Measurements from ENCODE around the gene PDE8B. TPM values are rescaled to one million over a fixed set of nuclear protein-coding genes. Genes with fewer than 3 reads are reported as not detected.

Gene PDE8B
- total RNA-seq, 1 donor from 2014 or later, result 0.18 TPM

- Mint-ChIP-seq H3K9me3 (ENCODE audit: unreplicated experiment) (no peaks in the 10 kb centered on the region), H3K36me3 (ENCODE audit: low read depth, unreplicated experiment) (no peaks in the 10 kb centered on the region), H3K27me3 (ENCODE audit: low read depth, unreplicated experiment) (peaks cover 27% of the 10 kb centered on the region), H3K4me1 (ENCODE audit: low read depth, unreplicated experiment) (no peaks in the 10 kb centered on the region), H3K27ac (ENCODE audit: unreplicated experiment) (no peak overlapping the region), H3K4me3 (ENCODE audit: unreplicated experiment) (no peak overlapping the region)
- no peak overlapping the region for H3K9ac ChIP-seq (ENCODE audit: low read length)
- TF ChIP-seq CTCF (IDR thresholded peaks at IDR 0.05; ENCODE audit: insufficient read depth, low read depth, low read length) (no peak), EZH2 (IDR thresholded peaks at IDR 0.05; ENCODE audit: insufficient read depth, low read length) (no peak)
- H3K27ac ChIP-seq (ENCODE audit: low read depth, low read length), result no peak overlapping the region
- no peak overlapping the region for H3K4me3 ChIP-seq (ENCODE audit: insufficient read depth, low read depth, low read length)
- H3K36me3 ChIP-seq (ENCODE audit: insufficient read depth, low read length), result no peaks in the 10 kb centered on the region
- no peak for FAIRE-seq
- H3K27me3 ChIP-seq (ENCODE audit: insufficient read depth, low read length), result peaks cover 14% of the 10 kb centered on the region
- H3K9me3 ChIP-seq (ENCODE audit: insufficient read depth, low read depth, low read length), result no peaks in the 10 kb centered on the region
- no peaks in the 10 kb centered on the region for H4K20me1 ChIP-seq (ENCODE audit: insufficient read depth, low read length)
- DNase-seq (ENCODE audit: low read depth), result no peak
- H3K4me2 ChIP-seq (ENCODE audit: low read length), result no peak overlapping the region
- H3K4me1 ChIP-seq (ENCODE audit: insufficient read depth, low read length), result no peaks in the 10 kb centered on the region
- no peak overlapping the region for H2AFZ ChIP-seq (ENCODE audit: low read depth, low read length)
- H3K79me2 ChIP-seq (ENCODE audit: insufficient read depth, low read length), result no peaks in the 10 kb centered on the region
Observed at GRCh38 chr5:77347435-77348098, 137.1 kb downstream of the PDE8B start.

- Mint-ChIP-seq H3K9me3 (ENCODE audit: unreplicated experiment) (peaks cover 3% of the 10 kb centered on the region), H3K27me3 (ENCODE audit: low read depth, unreplicated experiment) (peaks cover 28% of the 10 kb centered on the region), H3K27ac (ENCODE audit: unreplicated experiment) (no peak overlapping the region), H3K4me3 (ENCODE audit: unreplicated experiment) (no peak overlapping the region), H3K36me3 (ENCODE audit: low read depth, unreplicated experiment) (no peaks in the 10 kb centered on the region), H3K4me1 (ENCODE audit: low read depth, unreplicated experiment) (peaks cover 3% of the 10 kb centered on the region)
- H2AFZ ChIP-seq (ENCODE audit: low read depth, low read length), result no peak overlapping the region
- no peak overlapping the region for H3K4me2 ChIP-seq (ENCODE audit: low read length)
- H3K9ac ChIP-seq (ENCODE audit: low read length), result no peak overlapping the region
- H3K27ac ChIP-seq (ENCODE audit: low read depth, low read length), result no peak overlapping the region
- TF ChIP-seq EZH2 (IDR thresholded peaks at IDR 0.05; ENCODE audit: insufficient read depth, low read length) (no peak), CTCF (IDR thresholded peaks at IDR 0.05; ENCODE audit: insufficient read depth, low read depth, low read length) (no peak)
- no peaks in the 10 kb centered on the region for H3K79me2 ChIP-seq (ENCODE audit: insufficient read depth, low read length)
- no peaks in the 10 kb centered on the region for H3K4me1 ChIP-seq (ENCODE audit: insufficient read depth, low read length)
- DNase-seq (ENCODE audit: low read depth) (no peak), FAIRE-seq (no peak)
- H3K36me3 ChIP-seq (ENCODE audit: insufficient read depth, low read length), result no peaks in the 10 kb centered on the region
- no peak overlapping the region for H3K4me3 ChIP-seq (ENCODE audit: insufficient read depth, low read depth, low read length)
- no peaks in the 10 kb centered on the region for H3K9me3 ChIP-seq (ENCODE audit: insufficient read depth, low read depth, low read length)
- no peaks in the 10 kb centered on the region for H4K20me1 ChIP-seq (ENCODE audit: insufficient read depth, low read length)
- H3K27me3 ChIP-seq (ENCODE audit: insufficient read depth, low read length), result peaks cover 8% of the 10 kb centered on the region
Observed at GRCh38 chr5:77353251-77353650, 142.8 kb downstream of the PDE8B start.

GRCh38 chr5:77354454-77354853 lies 144.0 kb downstream of the PDE8B start:
- FAIRE-seq, result no peak
- DNase-seq (ENCODE audit: low read depth), result no peak
- Histone ChIP-seq H3K4me1 (ENCODE audit: insufficient read depth, low read length) (no peaks in the 10 kb centered on the region), H3K4me2 (ENCODE audit: low read length) (no peak overlapping the region), H3K4me3 (ENCODE audit: insufficient read depth, low read depth, low read length) (no peak overlapping the region), H2AFZ (ENCODE audit: low read depth, low read length) (no peak overlapping the region), H3K79me2 (ENCODE audit: insufficient read depth, low read length) (no peaks in the 10 kb centered on the region), H3K27me3 (ENCODE audit: insufficient read depth, low read length) (peaks cover 3% of the 10 kb centered on the region), H3K9ac (ENCODE audit: low read length) (no peak overlapping the region), H3K27ac (ENCODE audit: low read depth, low read length) (no peak overlapping the region), H3K36me3 (ENCODE audit: insufficient read depth, low read length) (no peaks in the 10 kb centered on the region), H3K9me3 (ENCODE audit: insufficient read depth, low read depth, low read length) (no peaks in the 10 kb centered on the region), H4K20me1 (ENCODE audit: insufficient read depth, low read length) (no peaks in the 10 kb centered on the region)
- Mint-ChIP-seq H3K27ac (ENCODE audit: unreplicated experiment) (no peak overlapping the region), H3K27me3 (ENCODE audit: low read depth, unreplicated experiment) (peaks cover 26% of the 10 kb centered on the region), H3K36me3 (ENCODE audit: low read depth, unreplicated experiment) (no peaks in the 10 kb centered on the region), H3K4me1 (ENCODE audit: low read depth, unreplicated experiment) (peaks cover 6% of the 10 kb centered on the region), H3K4me3 (ENCODE audit: unreplicated experiment) (no peak overlapping the region), H3K9me3 (ENCODE audit: unreplicated experiment) (peaks cover 3% of the 10 kb centered on the region)
- TF ChIP-seq EZH2 (IDR thresholded peaks at IDR 0.05; ENCODE audit: insufficient read depth, low read length) (no peak), CTCF (IDR thresholded peaks at IDR 0.05; ENCODE audit: insufficient read depth, low read depth, low read length) (no peak)
